Upper lobe of left lung (tissue), 4 donors: Measurements from ENCODE around the gene CDC7.

Experiments used
- CTCF ChIP-seq, 6 experiments: fragments of 450-650 bp in 4 of 6; fragments of 200-600 bp in 2 of 6; sonication (generic) in 2 of 6; IDR thresholded peaks; one replicate each; pipeline ENCODE4 v1.5.1; 2016 to 2019; ENCODE audit warnings: antibody characterized with exemption in 6 of 6
- EP300 ChIP-seq, 4 donors: sonication (generic); formaldehyde crosslinking; IDR thresholded peaks; one replicate each; pipeline ENCODE4 v1.5.1; 2017; ENCODE audit warnings: antibody characterized with exemption in 4 of 4, control low read depth in 2 of 4
- POLR2A ChIP-seq, 4 donors: fragments of 450-650 bp; IDR thresholded peaks; one replicate each; pipeline ENCODE4 v1.5.1; 2016 to 2017; ENCODE audit warnings: antibody characterized with exemption in 4 of 4, mild to moderate bottlenecking in 2 of 4
- POLR2AphosphoS5 ChIP-seq, 2 donors: sonication (generic); formaldehyde crosslinking; IDR thresholded peaks; one replicate each; pipeline ENCODE4 v1.5.1; 2017; ENCODE audit warnings: antibody characterized with exemption in 2 of 2

GRCh38 chr1:91513160-91513559 is 12.5 kb downstream of the CDC7 start:
- TF ChIP-seq CTCF (IDR thresholded peaks at IDR 0.05) (peak in 5 of 6 experiments; percentile 18 to 42 (median 37)), POLR2AphosphoS5 (IDR thresholded peaks at IDR 0.05) (no peak), POLR2A (IDR thresholded peaks at IDR 0.05) (no peak), EP300 (IDR thresholded peaks at IDR 0.05) (no peak)
